Medulla oblongata (tissue), 1 donor: ENCODE data around the gene ITGB8.

Experiments used
- DNase-seq: peaks from one replicate; pipeline ENCODE4 v3.0.0-alpha.2; 2015; ENCODE audit errors: extremely low spot score

Gene ITGB8

GRCh38 chr7:20307901-20308300 lies 22.8 kb upstream of the ITGB8 start:
- peak; percentile 51 for DNase-seq

GRCh38 chr7:20310301-20310700 lies 20.4 kb upstream of the ITGB8 start:
- DNase-seq: no peak

GRCh38 chr7:20310963-20311742 lies 19.5 kb upstream of the ITGB8 start:
- DNase-seq: peak; percentile 58

GRCh38 chr7:20311743-20312042 lies 19.0 kb upstream of the ITGB8 start:
- DNase-seq: no peak

- DNase-seq: no peak
Observed at GRCh38 chr7:20312562-20312961, 18.1 kb upstream of the ITGB8 start.

GRCh38 chr7:20313626-20314025 lies 17.1 kb upstream of the ITGB8 start:
- DNase-seq: no peak

- DNase-seq: no peak
Observed at GRCh38 chr7:20314198-20314597, 16.5 kb upstream of the ITGB8 start.

- no peak for DNase-seq
Observed at GRCh38 chr7:20316706-20317105, 14.0 kb upstream of the ITGB8 start.

GRCh38 chr7:20317413-20317812 lies 13.3 kb upstream of the ITGB8 start:
- DNase-seq: no peak

GRCh38 chr7:20318933-20319332 lies 11.8 kb upstream of the ITGB8 start:
- DNase-seq: no peak

GRCh38 chr7:20320322-20320721 lies 10.4 kb upstream of the ITGB8 start:
- DNase-seq: no peak

- DNase-seq: no peak
Observed at GRCh38 chr7:20320786-20321185, 9.9 kb upstream of the ITGB8 start.

GRCh38 chr7:20323595-20323994 lies 7.1 kb upstream of the ITGB8 start:
- no peak for DNase-seq

- no peak for DNase-seq
Observed at GRCh38 chr7:20326342-20326741, 4.4 kb upstream of the ITGB8 start.

GRCh38 chr7:20327055-20327454 lies 3.6 kb upstream of the ITGB8 start:
- no peak for DNase-seq

GRCh38 chr7:20328027-20328426 lies 2.7 kb upstream of the ITGB8 start:
- DNase-seq: no peak

- no peak for DNase-seq
Observed at GRCh38 chr7:20328692-20329091, 2.0 kb upstream of the ITGB8 start.

GRCh38 chr7:20329389-20330238 lies 1.1 kb upstream of the ITGB8 start:
- peak; percentile 91 for DNase-seq

GRCh38 chr7:20330928-20331909 lies 519 bp downstream of the ITGB8 start:
- DNase-seq: peak; percentile 82

GRCh38 chr7:20331910-20332813 lies 1.5 kb downstream of the ITGB8 start:
- peak; percentile 46 for DNase-seq

GRCh38 chr7:20338285-20338684 lies 7.6 kb downstream of the ITGB8 start:
- DNase-seq: no peak
